NCI-H345 (cell line): ENCODE data around the gene ABCG1.
A peak's percentile ranks its signal among the peaks of the same experiment; 100 is the strongest.

ENCODE experiments used
- DNase-seq: peaks from one replicate; lab custom pipeline; 2025; lab: John Stamatoyannopoulos, UW

ABCG1 gene

DNA sequence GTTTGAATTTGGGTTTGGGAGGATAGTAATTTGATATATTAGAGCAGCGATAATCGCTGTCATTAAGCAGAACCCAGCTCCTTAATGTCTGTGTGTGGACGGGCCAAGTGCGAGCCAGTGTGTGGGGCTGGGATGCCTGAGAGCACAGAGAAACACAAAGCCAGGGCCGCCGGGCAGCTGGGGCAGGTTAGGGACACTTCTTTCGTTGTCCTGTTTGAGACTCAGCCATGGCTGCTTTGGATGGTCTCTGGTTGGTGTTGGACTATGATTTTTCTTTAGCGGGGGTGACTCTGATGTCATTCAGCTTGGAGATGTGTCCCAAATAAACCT is 33.4 kb downstream of the ABCG1 start:
- no peak for DNase-seq

DNA sequence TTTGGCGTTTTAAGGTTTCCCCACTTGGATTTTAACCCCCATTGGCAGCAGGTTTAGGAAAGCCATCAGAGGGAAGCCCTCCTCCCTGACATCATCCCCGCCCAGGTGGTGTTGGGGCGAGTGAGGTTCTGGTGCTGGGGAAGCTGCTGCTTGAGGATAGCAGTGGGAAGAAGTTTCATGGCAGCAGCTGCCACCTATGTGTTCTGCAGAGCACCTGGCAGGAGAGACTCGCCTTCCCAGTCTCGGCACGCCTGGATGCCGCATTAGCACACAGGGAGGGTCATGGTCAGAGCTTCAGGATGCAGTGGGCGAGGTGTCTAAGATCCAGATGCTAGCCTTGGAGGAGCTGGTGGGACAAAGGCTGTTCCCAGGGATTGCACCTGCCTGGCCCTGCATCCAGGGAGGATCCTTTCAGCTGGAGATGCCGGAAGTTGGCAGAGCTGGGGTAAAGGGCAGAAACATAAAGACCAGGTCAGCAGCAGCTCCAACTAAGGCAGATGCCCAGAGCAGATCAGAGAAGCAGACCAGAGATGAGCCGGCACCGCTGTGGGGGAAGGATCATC is 33.9 kb downstream of the ABCG1 start:
- no peak for DNase-seq

DNA sequence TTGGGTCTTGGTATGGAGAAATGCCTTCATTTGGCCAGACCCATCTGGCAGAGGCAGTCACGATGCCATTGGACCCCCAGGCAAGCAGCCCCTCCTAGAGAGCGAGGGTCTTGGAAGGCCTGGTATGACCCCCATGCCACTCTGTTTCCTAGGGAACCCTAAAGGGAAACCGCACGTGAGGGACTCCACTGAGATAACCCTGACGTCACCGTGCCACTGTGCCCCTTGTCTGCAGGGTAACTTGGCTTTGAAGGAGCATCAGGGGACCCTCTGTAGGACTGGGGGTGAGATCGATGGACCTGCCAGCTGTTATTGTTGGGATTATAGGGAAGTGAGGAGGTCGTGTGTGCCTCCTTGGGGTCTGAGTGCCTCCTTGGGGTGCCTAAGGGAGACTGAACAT is 34.5 kb downstream of the ABCG1 start:
- DNase-seq, result no peak

DNA sequence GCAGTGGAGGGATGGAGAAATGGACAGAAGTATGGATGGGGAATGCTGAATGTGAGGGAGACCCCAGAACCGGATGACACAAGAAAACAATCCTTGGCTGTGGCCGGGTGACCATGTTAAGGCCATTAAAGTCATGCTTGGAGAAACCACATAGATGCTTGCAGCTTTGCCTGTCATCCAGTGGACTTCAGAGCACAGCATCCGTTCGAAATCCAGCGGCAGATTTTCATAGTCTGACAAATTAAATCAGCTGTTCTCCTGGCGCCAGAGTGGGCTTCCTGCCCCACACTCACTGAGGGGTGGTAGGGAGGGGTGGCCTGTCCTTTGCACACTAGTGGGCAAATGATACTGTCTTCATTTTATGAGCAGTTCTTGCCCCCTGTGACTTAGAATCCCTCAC is 35.1 kb downstream of the ABCG1 start:
- DNase-seq, result no peak

DNA sequence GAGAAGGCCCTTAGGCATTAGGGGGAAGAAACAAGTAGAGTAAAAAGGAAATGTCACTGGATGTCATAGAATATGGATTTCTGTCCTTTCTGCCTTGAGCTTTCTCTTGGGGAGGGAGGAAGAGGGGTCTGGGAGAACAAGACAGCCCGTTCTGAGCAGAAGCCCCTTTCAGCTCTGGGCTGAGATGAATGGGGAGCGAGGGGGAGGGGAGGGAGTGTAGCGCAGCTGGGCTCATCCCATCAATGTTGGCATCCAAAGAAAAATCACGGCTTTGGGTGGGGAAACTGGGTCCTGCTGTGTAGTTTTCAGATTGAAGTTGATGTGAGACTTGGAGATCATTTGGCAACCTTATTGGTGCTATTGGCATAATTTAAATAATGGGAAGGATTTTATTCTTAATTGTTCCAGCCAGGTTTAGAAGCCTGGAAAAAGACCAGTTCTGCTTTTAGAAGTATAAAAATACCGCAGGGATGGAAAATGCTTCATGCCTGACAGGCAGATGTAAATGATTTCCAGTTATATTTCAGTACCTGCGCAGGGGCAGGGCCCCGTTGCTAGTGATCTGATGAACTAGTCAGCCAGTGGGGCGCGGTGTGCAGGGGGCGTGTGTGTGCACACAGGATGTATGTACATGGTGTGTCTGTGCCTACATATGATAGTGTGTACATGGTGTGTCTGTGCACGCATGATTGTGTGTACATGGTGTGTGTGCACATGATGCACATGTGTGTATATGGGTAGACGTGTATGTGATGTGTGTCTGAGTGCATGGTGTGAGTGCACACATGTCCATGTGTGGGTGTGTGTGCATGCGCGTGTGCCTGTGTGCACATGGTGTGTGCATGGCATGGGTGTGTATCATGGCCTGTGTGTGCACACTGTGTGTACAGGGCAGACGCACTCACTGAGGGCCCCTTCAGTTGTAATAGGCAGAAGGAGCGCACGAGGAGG is 36.0 kb downstream of the ABCG1 start:
- no peak for DNase-seq

DNA sequence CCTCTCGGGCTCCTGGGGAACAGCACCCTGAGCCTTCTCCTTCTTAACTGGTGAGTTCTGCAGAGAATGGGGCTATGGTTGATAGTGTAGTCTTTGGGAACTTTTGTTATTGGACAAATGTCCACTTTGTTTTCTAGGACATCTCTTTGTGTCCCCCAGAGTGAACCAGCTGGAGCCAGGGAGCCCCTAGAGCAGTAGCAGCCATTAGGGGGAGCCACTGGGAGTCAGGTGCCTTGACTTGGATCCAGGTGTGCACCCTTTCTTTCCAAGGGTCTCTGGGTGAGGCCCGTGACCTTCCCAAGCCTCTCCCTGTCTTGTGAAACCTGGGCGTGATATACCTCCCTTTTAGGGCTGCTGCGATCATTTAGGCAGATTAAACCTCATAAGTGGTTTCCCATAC is 36.9 kb downstream of the ABCG1 start:
- DNase-seq, result no peak

DNA sequence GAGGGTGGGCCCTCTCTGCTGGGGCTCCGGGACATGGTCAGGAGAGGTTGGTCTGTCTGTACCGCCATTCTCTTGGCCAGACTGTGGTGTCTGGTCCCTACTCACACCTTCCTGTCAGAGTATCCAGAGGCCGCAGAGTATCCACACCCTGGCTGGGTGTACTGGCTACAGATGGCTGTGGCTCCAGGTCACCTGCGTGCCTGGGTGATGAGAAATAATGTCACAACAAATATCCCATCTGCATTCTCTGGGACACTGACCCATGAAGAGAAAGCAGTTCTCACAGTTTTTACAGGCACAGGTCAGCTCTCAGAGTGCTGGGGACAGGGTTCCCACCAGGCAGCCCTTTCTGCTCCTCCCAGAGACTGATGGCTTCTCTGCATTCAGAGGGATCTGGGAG is 37.4 kb downstream of the ABCG1 start:
- DNase-seq, result no peak

DNA sequence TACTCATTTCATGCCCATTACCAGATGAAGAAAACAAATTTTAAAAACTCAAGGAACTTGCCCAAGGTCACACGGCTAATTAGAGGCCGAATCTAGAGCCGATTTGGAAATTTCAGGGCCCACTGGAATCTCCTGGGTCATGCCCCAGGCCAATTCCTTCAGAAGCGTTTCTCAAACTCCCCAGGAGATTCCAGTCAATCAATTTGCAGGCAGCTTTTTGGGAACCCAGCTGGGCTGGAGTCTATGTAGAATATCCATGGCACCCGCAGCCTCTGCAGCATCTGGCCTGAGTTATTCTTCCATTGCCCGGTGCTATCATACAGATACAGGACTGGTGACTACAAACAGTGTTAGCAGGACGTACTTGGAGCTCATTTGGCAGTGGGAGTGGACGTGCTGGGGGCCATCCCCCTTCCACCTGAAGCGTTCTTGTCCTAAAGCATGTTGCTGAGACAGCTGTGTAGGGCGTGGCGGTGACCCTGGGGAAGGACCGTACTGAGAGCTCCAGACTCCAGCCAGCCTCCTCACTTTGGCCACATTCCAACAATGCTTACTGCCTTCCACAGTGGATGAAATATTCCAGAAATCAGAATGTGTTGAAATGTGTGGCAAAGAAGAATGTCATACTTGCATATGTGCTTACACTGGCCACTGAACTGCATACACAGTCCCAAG is 38.3 kb downstream of the ABCG1 start:
- no peak for DNase-seq

DNA sequence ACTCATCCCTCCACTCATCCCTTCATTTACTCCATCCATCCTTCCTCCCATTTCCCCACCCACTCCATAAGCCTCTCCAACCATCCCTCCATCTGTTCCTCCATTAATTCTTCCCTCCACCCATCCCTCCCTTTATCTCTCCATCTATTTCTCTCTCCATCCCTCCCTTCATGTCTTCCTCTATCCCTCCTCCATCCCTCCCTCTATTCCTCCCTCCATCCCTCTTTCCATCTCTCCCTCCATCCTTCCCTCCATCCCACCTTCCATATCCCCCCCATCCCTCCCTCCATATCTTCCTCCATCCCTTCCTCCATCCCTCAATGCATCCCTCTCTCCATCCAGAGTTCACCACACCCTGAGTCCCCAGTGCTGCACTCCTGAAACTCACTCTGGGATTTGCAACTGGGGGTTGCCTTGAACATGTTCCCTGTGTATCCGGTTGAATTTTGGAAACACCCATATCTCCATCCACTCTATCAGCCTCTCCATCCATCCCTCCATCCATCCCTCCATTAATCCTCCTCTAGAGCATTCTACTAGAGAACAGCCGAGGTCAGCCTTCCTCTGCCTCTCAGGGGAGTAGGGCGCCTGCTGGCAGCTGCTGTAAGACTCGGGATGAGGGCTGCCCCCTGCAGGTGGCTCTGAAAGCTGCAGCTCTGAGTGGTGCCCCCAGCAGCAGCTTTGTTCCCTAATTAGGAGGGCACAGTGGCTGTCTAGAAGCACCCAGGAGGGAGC is 39.4 kb downstream of the ABCG1 start:
- peak; percentile 69 for DNase-seq

DNA sequence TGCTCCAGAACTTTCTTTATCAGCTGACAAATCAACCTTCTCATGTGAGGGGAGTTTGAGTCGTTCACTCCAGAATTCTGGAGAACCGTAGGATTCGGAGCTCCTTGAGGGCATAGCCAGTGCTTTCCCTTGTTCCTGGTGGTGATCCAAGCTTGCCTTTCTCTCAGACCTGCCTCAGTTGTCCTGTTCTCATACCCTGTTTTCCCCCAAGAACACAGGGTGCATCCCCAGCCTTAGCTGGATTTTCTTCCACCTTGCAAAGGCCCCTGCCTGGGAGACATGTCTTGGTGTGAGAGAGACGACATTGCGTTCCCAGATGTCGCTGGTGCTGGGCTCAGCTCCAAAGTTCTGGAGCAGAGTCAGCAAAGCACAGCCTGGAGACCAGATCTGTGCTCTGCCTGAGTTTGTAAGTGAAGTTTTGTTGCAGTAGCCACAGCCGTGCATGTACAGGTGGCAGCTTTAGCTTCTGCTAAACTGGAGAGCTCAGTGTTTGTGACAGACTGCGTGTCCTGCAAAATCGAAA is 40.0 kb downstream of the ABCG1 start:
- no peak for DNase-seq

DNA sequence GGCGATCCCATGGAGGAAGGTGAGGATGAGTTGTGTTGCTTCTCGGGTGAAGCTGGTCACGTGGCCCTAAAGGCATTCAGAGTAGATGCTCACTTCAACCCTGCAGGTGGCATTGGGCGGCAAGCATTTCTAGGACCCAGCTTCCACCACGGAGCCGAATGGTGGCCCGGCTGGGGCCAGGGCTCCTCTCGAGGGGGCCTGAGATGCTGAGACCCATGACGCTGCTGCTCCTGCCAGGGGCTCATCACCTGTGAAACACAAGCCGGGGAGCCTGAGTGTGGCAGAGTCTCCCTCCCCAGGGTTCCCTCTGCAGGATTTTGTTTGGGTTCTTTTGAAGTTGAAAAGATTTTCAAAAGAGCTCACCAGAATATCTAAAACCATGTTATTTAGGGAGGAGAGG is 41.2 kb downstream of the ABCG1 start:
- DNase-seq, result no peak

DNA sequence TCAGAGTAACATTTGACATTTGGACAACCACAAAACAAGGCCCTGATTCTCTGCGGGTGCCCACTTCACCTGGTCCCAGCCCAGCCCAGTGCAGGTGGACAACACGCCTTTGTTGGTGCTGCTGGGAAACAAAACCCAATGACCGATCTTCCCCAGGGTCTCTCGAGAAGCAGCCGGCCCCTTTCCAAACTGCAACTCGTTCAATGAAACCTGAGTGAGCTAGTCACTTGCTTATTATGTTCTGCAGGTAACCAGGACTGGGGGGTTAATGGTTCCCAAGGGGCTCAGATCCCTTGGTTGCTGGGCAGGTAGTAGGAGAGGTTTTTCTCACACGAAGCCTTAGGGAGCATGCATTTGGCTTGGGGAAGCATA is 42.9 kb downstream of the ABCG1 start:
- DNase-seq, result no peak

DNA sequence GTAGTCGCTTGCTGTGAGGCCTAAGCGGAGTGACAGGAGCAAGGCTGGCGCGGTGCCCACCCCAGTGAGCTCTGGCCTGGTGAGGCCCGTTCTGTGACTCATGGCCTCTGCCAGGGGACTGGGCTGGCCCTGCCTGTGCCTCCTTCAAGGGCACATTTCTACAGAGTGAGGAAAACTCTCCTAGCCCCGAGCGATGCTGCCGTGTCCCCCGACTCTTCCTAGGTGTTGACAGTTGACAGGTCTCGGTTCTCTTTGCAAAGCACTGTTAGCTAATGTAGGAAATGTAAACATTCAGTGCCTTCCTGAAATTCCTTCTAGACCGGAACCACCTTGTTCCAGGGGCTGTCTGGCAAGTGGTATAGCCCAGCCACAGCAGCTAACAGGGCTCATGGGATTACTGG is 43.9 kb downstream of the ABCG1 start:
- DNase-seq, result peak; percentile 11

DNA sequence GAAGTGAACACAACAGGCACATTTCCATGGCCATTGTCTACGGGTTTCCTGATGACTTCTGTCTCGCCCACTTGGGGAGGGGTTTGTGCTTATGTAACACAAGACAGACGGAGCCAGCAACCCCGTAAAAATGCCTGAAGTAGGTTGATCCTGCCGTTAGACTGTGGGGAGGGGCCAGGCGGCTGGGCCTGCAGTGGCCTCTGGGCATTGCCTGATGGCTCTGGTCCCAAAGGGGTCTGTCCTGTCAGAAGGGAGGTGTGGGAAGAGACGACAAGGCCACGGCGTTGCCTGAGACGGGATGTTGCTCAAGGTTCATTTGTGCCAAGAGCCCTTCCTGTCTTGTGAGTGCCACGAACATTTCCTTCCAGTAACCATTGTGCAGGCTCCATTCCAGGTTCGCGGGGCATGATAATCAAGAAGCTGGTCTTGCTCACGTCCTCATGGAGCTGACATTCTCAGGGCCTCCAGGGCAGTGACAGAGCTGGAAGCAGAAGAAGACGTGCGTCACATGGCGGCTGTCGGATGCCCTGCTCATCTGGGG is 44.7 kb downstream of the ABCG1 start:
- no peak for DNase-seq

DNA sequence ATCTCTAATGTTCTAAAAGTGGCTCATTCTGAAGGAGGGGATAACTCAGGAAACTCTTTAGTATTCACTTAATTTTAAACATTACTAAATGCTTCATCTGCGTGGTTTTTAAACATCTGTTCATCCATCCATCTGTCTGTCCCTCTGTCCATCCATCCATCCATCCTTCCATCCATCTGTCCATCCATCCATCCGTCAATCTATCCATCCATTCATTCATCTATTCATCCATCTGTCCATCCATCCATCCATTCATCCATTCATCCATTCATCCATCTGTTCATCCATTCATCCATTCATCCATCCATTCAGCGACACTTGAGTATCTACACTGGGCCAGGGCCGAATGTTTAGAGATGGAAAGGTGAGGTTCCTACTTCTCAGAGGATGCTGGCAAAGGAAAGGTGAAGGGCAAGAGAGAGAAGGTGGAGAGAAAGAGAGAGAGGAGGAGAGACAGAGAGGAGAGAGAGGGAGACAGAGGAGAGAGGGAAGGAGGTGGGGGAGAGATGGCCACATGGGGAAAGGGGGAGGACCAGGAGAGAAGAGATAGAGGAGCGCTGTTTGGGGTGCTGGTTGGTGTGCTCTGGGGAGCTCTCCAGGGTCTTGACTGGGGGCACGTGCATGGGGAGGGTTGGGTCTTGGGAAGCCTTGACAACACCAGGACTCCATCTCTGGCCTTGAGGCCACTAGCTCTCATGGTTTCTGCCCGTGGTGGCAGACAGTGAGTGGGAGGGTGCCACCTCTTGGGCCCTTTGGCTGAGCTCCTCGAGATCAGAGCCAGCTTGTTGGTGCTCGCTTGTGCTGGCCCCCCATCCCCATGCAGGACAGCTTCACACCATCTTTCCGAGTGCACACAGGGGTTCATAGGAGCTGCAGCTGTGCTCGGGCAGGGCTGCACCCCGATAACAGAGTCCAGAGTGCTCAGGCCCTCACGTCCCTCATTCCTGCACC is 45.6 kb downstream of the ABCG1 start:
- DNase-seq, result no peak

DNA sequence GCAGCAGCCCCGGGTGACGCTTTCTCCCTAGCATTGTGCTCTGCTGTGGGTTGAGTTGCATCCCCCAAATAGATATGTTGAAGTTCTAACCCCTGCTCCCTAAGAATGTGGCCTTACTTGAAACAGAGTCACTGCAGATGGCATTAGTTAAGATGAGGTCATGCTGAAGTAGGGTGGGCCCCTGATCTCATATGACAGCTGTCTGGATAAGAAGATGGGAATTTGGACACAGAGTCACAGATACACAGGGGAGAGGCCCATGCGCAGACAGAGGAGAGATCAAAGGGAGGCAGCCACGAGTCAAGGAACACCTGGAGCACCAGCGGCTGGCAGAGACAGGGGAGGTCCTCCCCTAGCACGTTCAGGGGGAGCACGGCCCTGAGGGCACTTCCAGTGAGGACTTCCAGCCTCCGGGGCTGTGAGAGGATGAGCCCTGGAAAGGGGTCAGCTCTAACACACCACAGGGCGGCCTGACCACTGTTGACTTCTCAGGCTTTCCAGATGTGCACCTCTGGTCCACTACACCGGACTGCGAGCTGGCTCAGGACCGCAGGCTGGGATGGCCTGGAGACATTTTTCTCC is 46.4 kb downstream of the ABCG1 start:
- DNase-seq, result no peak

DNA sequence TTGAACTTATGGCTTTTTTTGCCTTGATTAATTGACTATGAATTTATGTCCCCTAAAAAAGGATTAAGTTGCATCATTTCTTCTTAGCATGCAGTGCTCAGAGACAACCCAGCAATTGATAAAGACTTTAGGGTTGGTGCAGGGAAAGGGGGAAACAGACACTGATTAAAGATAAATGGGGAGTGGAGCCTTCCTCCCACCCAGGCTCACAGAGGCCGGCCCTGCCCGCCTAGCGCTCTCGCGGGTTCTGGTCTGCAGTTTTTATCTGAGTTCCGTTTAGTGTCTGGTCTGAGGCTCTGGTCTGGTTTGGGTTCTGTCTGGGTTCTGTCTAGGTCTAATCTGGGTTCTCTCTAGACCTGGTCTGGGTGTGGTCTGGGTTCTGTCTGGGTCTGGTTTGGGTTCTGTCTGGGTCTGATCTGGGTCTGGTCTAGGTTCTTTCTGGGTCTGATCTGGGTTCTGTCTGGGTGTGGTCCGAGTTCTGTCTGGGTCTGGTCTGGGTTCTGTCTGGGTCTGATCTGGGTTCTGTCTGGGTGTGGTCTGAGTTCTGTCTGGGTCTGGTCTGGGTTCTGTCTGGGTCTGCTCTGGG is 48.1 kb downstream of the ABCG1 start:
- no peak for DNase-seq

DNA sequence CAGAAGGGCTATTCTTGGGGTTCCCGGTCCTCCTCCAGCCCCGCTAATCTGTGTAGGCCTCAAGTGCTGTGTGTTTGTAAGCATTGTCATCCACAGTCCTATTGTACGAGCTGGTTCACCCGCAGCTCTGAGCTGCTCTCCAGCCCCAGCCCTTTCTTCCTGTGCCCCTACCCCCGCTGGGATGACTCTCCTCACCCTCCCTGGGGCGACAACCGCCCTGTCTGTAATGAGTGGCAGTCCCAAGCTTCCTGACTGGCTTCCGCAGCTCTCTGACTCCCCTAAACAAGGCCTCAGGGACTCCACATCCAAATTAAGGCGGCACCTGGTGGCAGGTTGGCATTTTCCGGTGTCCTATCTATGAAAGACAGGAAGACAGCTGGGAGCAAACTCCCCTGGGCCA is 50.4 kb downstream of the ABCG1 start:
- peak; percentile 54 for DNase-seq

DNA sequence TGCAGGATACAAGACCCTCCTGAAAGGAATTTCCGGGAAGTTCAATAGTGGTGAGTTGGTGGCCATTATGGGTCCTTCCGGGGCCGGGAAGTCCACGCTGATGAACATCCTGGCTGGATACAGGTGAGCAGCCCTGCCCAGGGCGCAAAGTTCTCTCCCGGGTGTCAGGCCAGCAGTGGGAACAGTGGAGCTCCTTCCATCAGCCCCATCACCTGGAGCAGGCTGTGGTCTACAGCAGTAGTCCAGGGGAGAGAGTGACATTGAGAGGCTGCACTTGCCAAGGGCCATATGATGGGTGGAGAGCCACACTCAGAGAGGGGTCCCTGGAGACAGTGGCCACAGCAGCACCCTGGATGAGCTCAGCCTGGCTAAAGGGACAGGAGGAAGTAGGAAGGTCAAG is 52.1 kb downstream of the ABCG1 start:
- DNase-seq, result no peak
